Chondrocyte (in vitro differentiated cells): ENCODE results near the gene PACSIN1. TPM values are rescaled to one million over a fixed set of nuclear protein-coding genes. Genes with fewer than 3 reads are reported as not detected.

Experiments used
- DNase-seq: peaks from one replicate; pipeline ENCODE4 v3.0.0; 2021; ENCODE audit warnings: mixed read lengths, low spot score
- H3K27ac Mint-ChIP-seq: one replicate; pipeline ENCODE4 v1.8.0; 2021; ENCODE audit warnings: mild to moderate bottlenecking, moderate library complexity, mixed read lengths; ENCODE audit not compliant: unreplicated experiment
- H3K27me3 Mint-ChIP-seq: 2 replicates; pipeline ENCODE4 v1.8.0; 2021; ENCODE audit warnings: low read depth, mixed read lengths
- H3K36me3 Mint-ChIP-seq: 2 replicates; pipeline ENCODE4 v1.8.0; 2021; ENCODE audit warnings: low read depth, mixed read lengths
- H3K4me1 Mint-ChIP-seq: 2 replicates; pipeline ENCODE4 v1.8.0; 2021; ENCODE audit warnings: low read depth, mild to moderate bottlenecking, mixed read lengths
- H3K4me3 Mint-ChIP-seq: one replicate; pipeline ENCODE4 v1.8.0; 2021; ENCODE audit warnings: mild to moderate bottlenecking, moderate library complexity, mixed read lengths; ENCODE audit not compliant: unreplicated experiment
- H3K9me3 Mint-ChIP-seq: 2 replicates; pipeline ENCODE4 v1.8.0; 2021; ENCODE audit warnings: low read depth, mixed read lengths
- total RNA-seq: library from RNA; stranded (reverse); gene quantifications from 3 replicates; pipeline ENCODE4 v1.2.1, GENCODE V29; 2021
- TF ChIP-seq, protein P1 (sequence below): fragments of 200-600 bp; sonication (generic); IDR thresholded peaks from 2 replicates; pipeline ENCODE4 v1.5.0; 2021; ENCODE audit warnings: antibody characterized with exemption, mild to moderate bottlenecking, moderate library complexity

The PACSIN1 gene
- total RNA-seq, 1 donor from 2014 or later, result 0.15 TPM

DNA sequence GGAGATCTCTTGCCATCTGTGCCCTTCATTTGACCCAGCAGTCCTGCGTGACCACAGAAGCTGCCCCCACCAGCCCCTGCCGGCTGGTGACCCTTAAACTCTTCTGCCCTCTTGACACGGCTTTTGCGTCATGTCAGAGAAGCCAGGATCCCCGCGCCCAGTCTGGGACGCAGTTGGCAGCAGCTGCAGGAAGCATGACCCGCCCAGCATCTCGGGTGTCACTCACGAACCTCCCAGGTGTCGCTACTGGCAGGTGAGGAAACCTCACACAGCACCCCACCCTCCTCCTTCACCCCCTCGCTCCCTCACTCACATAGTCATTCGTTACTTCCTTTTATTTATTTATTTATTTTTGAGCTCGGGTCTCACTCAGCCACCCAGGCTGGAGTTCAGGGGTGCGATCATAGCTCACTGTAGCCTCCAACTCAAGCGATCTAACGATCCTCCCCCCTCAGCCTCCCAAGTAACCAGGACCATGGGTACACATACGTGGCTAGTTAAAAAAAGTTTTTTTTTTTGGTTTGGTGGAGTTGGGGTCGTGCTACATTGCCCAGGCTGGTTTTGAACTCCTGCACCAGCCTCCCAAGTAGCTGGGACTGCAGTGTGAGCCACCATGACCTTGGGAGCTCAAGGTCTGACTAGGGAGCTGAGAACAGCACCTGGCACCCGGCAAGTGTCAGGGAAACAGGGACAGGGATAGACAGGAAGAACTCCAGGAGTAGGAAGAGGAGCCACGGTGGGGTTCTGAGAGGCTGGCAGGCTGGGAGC, 104.4 kb downstream of the PACSIN1 start:
- H3K27ac Mint-ChIP-seq, result no peak overlapping the region
- no peak overlapping the region for H3K4me3 Mint-ChIP-seq
- H3K36me3 Mint-ChIP-seq, result no peaks in the 10 kb centered on the region
- TF ChIP-seq, protein P1, sequence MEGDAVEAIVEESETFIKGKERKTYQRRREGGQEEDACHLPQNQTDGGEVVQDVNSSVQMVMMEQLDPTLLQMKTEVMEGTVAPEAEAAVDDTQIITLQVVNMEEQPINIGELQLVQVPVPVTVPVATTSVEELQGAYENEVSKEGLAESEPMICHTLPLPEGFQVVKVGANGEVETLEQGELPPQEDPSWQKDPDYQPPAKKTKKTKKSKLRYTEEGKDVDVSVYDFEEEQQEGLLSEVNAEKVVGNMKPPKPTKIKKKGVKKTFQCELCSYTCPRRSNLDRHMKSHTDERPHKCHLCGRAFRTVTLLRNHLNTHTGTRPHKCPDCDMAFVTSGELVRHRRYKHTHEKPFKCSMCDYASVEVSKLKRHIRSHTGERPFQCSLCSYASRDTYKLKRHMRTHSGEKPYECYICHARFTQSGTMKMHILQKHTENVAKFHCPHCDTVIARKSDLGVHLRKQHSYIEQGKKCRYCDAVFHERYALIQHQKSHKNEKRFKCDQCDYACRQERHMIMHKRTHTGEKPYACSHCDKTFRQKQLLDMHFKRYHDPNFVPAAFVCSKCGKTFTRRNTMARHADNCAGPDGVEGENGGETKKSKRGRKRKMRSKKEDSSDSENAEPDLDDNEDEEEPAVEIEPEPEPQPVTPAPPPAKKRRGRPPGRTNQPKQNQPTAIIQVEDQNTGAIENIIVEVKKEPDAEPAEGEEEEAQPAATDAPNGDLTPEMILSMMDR, result no peak
- H3K9me3 Mint-ChIP-seq, result no peaks in the 10 kb centered on the region
- no peak for DNase-seq
- H3K27me3 Mint-ChIP-seq, result no peaks in the 10 kb centered on the region
- no peaks in the 10 kb centered on the region for H3K4me1 Mint-ChIP-seq

DNA sequence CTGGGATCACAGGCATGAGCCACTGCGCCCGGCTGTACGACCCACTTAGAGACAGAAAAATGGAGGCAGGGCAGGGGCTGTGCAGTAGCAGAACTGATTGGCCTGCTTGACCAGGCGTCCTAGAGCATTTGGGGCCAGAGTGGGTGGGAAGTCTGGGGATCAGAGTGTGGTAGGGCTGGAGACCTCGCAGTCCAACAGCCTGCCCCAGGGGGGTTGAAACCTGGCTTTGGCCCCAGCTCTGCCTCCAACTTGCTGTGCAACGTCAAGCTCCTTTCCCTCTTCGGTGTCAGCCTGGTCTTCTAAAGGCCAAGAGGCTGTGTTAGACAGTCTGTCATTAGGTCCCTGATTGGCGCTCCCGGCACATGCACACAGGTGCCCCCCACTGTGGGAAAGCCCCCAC, 105.5 kb downstream of the PACSIN1 start:
- TF ChIP-seq, protein P1, result no peak
- H3K27me3 Mint-ChIP-seq, result no peaks in the 10 kb centered on the region
- no peak overlapping the region for H3K27ac Mint-ChIP-seq
- H3K4me3 Mint-ChIP-seq, result no peak overlapping the region
- DNase-seq, result no peak
- no peaks in the 10 kb centered on the region for H3K36me3 Mint-ChIP-seq
- H3K4me1 Mint-ChIP-seq, result no peaks in the 10 kb centered on the region
- H3K9me3 Mint-ChIP-seq, result no peaks in the 10 kb centered on the region

DNA sequence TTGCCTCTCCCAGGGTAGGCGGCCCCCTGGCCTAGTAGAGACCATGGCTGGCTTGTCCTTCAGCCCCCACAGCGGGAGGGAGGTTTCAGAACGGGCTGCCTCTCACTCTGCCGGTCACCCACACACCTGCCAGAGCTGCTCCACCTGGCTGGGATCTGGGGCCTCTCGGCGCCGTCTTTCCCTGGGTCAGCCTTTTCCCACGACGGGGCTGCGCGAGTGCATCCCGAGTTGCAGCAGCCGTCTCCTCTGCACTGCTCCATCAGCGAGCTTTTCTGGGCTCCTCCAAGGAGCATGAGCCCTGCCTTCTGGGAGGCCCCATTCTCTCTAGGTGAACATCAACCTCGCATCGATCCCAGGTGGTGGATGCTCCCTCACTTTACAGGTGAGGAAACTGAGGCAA, 106.1 kb downstream of the PACSIN1 start:
- H3K4me3 Mint-ChIP-seq, result no peak overlapping the region
- TF ChIP-seq, protein P1, result no peak
- H3K36me3 Mint-ChIP-seq, result no peaks in the 10 kb centered on the region
- H3K9me3 Mint-ChIP-seq, result no peaks in the 10 kb centered on the region
- no peaks in the 10 kb centered on the region for H3K27me3 Mint-ChIP-seq
- no peak for DNase-seq
- H3K27ac Mint-ChIP-seq, result no peak overlapping the region
- H3K4me1 Mint-ChIP-seq, result no peaks in the 10 kb centered on the region

DNA sequence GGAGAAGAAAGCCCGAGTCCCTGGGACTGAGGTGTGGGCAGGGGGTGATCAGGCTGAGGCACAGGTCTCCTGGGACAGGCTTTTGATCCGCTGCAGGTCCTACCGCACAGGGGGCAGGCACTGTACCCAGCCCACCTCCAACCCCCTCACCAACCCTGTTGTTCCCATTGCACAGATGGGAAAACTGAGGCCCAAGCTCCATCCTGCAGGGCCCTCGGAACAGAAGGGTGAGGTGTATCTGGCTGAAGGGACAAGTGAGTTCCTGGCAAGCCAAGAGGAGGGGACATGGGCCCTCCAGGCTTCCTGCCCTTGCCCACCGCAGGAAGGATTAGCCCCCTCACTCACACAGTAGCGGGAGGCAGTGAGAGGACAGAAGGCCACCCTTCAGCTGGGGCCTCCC, 106.7 kb downstream of the PACSIN1 start:
- Mint-ChIP-seq H3K9me3 (no peaks in the 10 kb centered on the region), H3K27ac (no peak overlapping the region)
- DNase-seq, result no peak

DNA sequence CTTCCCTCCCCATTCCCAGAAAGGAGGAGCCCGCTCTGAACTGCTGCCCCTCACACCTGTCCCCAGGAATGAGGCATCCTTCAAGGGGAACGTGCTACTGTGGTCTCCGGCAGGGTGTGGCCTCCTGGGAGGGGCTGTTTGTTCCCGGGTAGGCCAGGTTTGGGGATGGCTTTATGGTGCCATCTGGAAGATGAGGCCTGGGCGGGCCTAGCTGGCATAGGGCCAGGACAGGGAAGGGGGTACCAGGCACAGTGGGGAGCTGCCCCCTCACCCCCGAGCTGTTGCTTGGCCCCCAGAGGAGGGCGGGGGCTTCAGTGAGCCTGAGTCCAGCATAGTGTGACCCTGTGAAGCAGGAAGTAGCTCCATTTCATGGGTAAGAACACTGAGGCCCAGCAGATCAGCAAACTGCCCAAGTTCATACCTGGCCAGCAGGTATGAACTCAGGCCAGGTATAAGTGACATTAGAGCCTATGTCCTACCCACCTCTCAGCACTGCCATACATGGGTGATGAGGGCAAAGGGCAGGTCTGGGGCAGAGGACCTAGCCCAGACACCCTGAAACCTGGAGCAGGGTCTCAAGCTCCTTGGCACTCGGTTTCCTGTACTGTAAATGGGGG, 107.8 kb downstream of the PACSIN1 start:
- no peaks in the 10 kb centered on the region for H3K27me3 Mint-ChIP-seq
- H3K27ac Mint-ChIP-seq, result no peak overlapping the region

More for the DNA sequence above, 106.7 kb downstream of the PACSIN1 start:
- H3K4me3 Mint-ChIP-seq, result no peak overlapping the region
- no peaks in the 10 kb centered on the region for H3K36me3 Mint-ChIP-seq
- H3K27me3 Mint-ChIP-seq, result no peaks in the 10 kb centered on the region
- no peaks in the 10 kb centered on the region for H3K4me1 Mint-ChIP-seq
- TF ChIP-seq, protein P1, result no peak

More for the DNA sequence above, 107.8 kb downstream of the PACSIN1 start:
- DNase-seq, result peak; percentile 48
- H3K4me1 Mint-ChIP-seq, result no peaks in the 10 kb centered on the region
- no peaks in the 10 kb centered on the region for H3K9me3 Mint-ChIP-seq
- TF ChIP-seq, protein P1, result no peak
- H3K36me3 Mint-ChIP-seq, result no peaks in the 10 kb centered on the region
- H3K4me3 Mint-ChIP-seq, result no peak overlapping the region
